Peyer's patch (tissue), 4 donors: ENCODE results near the gene GAS2L1. TPM values are rescaled to one million over a fixed set of nuclear protein-coding genes. Genes with fewer than 3 reads are reported as not detected.

Source experiments
- DNase-seq, 3 donors: peaks; one replicate each; pipeline ENCODE4 v3.0.0-alpha.2; 2017 to 2019
- H3K27ac ChIP-seq, 4 donors: fragments of 200-600 bp; sonication (generic); one replicate each; pipeline ENCODE4 v1.5.1; 2016 to 2019
- H3K27me3 ChIP-seq, 2 donors: fragments of 200-600 bp; sonication (generic); one replicate each; pipeline ENCODE4 v1.5.1; 2019
- H3K36me3 ChIP-seq, 3 donors: fragments of 200-600 bp; sonication (generic); one replicate each; pipeline ENCODE4 v1.5.1; 2016 to 2019
- H3K4me1 ChIP-seq, 4 donors: fragments of 200-600 bp; sonication (generic); one replicate each; pipeline ENCODE4 v1.5.1; 2016 to 2019
- H3K4me3 ChIP-seq, 4 donors: fragments of 200-600 bp; sonication (generic); 1 replicate in 3 of 4; 2 replicates in 1 of 4; pipeline ENCODE4 v1.5.1; 2016 to 2019; ENCODE audit warnings: mild to moderate bottlenecking in 1 of 4
- H3K9me3 ChIP-seq, 4 donors: fragments of 200-600 bp; sonication (generic); one replicate each; pipeline ENCODE4 v1.5.1; 2016 to 2019; ENCODE audit warnings: mild to moderate bottlenecking in 1 of 4
- POLR2A ChIP-seq, 2 donors: fragments of 450-650 bp; IDR thresholded peaks; one replicate each; pipeline ENCODE4 v1.5.1; 2017; ENCODE audit warnings: antibody characterized with exemption in 2 of 2, mild to moderate bottlenecking in 2 of 2, moderate library complexity in 2 of 2
- total RNA-seq, 4 donors: library from RNA; depleted of rRNA; stranded (reverse); fragments of >200 nt; gene quantifications; one replicate each; pipeline ENCODE4 v1.1.0, GENCODE V29; 2016
- TF ChIP-seq, protein P1 (sequence below), 6 experiments: fragments of 450-650 bp in 4 of 6; fragments of 200-600 bp in 2 of 6; sonication (generic) in 1 of 6; IDR thresholded peaks; one replicate each; pipeline ENCODE4 v1.5.1; 2017 to 2019; ENCODE audit warnings: antibody characterized with exemption in 6 of 6, mild to moderate bottlenecking in 3 of 6, moderate library complexity in 1 of 6

GAS2L1 gene
- total RNA-seq, 4 donors from 2014 or later, result 20.6 to 63.1 (median 35.6) TPM

- Histone ChIP-seq H3K4me3 (no peak overlapping the region), H3K36me3 (peaks cover 0 to 23% (median 0%) of the 10 kb centered on the region in 3 donors), H3K9me3 (no peaks in the 10 kb centered on the region), H3K27ac (no peak overlapping the region), H3K27me3 (no peaks in the 10 kb centered on the region), H3K4me1 (no peaks in the 10 kb centered on the region)
- TF ChIP-seq POLR2A (IDR thresholded peaks at IDR 0.05), result no peak
- TF ChIP-seq, protein P1, sequence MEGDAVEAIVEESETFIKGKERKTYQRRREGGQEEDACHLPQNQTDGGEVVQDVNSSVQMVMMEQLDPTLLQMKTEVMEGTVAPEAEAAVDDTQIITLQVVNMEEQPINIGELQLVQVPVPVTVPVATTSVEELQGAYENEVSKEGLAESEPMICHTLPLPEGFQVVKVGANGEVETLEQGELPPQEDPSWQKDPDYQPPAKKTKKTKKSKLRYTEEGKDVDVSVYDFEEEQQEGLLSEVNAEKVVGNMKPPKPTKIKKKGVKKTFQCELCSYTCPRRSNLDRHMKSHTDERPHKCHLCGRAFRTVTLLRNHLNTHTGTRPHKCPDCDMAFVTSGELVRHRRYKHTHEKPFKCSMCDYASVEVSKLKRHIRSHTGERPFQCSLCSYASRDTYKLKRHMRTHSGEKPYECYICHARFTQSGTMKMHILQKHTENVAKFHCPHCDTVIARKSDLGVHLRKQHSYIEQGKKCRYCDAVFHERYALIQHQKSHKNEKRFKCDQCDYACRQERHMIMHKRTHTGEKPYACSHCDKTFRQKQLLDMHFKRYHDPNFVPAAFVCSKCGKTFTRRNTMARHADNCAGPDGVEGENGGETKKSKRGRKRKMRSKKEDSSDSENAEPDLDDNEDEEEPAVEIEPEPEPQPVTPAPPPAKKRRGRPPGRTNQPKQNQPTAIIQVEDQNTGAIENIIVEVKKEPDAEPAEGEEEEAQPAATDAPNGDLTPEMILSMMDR (IDR thresholded peaks at IDR 0.05), result no peak
- DNase-seq, result no peak
Observed at GRCh38 chr22:29323641-29324040, 17.2 kb downstream of the GAS2L1 start.

GRCh38 chr22:29325356-29325755, 18.9 kb downstream of the GAS2L1 start:
- Histone ChIP-seq H3K27ac (no peak overlapping the region), H3K36me3 (peaks cover 0 to 41% (median 0%) of the 10 kb centered on the region in 3 donors), H3K9me3 (no peaks in the 10 kb centered on the region), H3K4me1 (no peaks in the 10 kb centered on the region), H3K4me3 (no peak overlapping the region), H3K27me3 (no peaks in the 10 kb centered on the region)
- DNase-seq, result no peak
- TF ChIP-seq, protein P1 (IDR thresholded peaks at IDR 0.05), result no peak
- no peak for TF ChIP-seq POLR2A (IDR thresholded peaks at IDR 0.05)

- Histone ChIP-seq H3K27ac (no peak overlapping the region), H3K27me3 (no peaks in the 10 kb centered on the region), H3K4me1 (no peaks in the 10 kb centered on the region), H3K4me3 (no peak overlapping the region), H3K36me3 (peaks cover 0 to 46% (median 0%) of the 10 kb centered on the region in 3 donors), H3K9me3 (no peaks in the 10 kb centered on the region)
- TF ChIP-seq, protein P1 (IDR thresholded peaks at IDR 0.05), result no peak
- TF ChIP-seq POLR2A (IDR thresholded peaks at IDR 0.05), result no peak
- DNase-seq, result no peak
Observed at GRCh38 chr22:29325785-29326315, 19.4 kb downstream of the GAS2L1 start.

GRCh38 chr22:29326481-29326880, 20.0 kb downstream of the GAS2L1 start:
- no peaks in the 10 kb centered on the region for H3K27me3 ChIP-seq
- H3K36me3 ChIP-seq, result peaks cover 0 to 52% (median 0%) of the 10 kb centered on the region in 3 donors
- TF ChIP-seq, protein P1 (IDR thresholded peaks at IDR 0.05), result no peak
- no peak for TF ChIP-seq POLR2A (IDR thresholded peaks at IDR 0.05)
- no peaks in the 10 kb centered on the region for H3K9me3 ChIP-seq
- no peak overlapping the region for H3K4me3 ChIP-seq
- H3K27ac ChIP-seq, result no peak overlapping the region
- DNase-seq, result no peak
- no peaks in the 10 kb centered on the region for H3K4me1 ChIP-seq

GRCh38 chr22:29327089-29327764, 20.8 kb downstream of the GAS2L1 start:
- no peak for DNase-seq
- TF ChIP-seq, protein P1 (IDR thresholded peaks at IDR 0.05), result no peak
- TF ChIP-seq POLR2A (IDR thresholded peaks at IDR 0.05), result no peak
- H3K4me1 ChIP-seq, result no peaks in the 10 kb centered on the region
- H3K4me3 ChIP-seq, result no peak overlapping the region
- no peaks in the 10 kb centered on the region for H3K27me3 ChIP-seq
- no peaks in the 10 kb centered on the region for H3K9me3 ChIP-seq
- H3K27ac ChIP-seq, result no peak overlapping the region
- peaks cover 0 to 59% (median 0%) of the 10 kb centered on the region in 3 donors for H3K36me3 ChIP-seq
